GM12891 (cell line): ENCODE data around the gene UIMC1.
"Not testable (repeated sequence)": the region's sequence is repeated elsewhere in the genome, so short reads cannot be mapped to it uniquely, and the experiment has no call there.

ENCODE experiments used
- DNase-seq: peaks from one replicate; pipeline ENCODE4 v3.0.0; 2011; ENCODE audit warnings: low spot score; ENCODE audit not compliant: insufficient read length
- FAIRE-seq: peaks from 2 replicates; lab custom pipeline; 2011; peaks lifted over from hg19 to GRCh38; lab: Jason Lieb, UNC
- PAX5 ChIP-seq: IDR thresholded peaks from 2 replicates; pipeline ENCODE4 v1.6.1; 2011; ENCODE audit warnings: low read length, moderate library complexity, mild to moderate bottlenecking; ENCODE audit not compliant: insufficient read depth, severe bottlenecking
- POLR2A ChIP-seq: IDR thresholded peaks from 2 replicates; pipeline ENCODE4 v1.6.1; 2011; ENCODE audit warnings: low read depth, low read length, control low read depth
- POLR2AphosphoS5 ChIP-seq: IDR thresholded peaks from 2 replicates; pipeline ENCODE4 v1.6.1; 2011; ENCODE audit warnings: low read depth, low read length, control low read depth
- POU2F2 ChIP-seq: IDR thresholded peaks from 2 replicates; pipeline ENCODE4 v1.6.1; 2011; ENCODE audit warnings: low read depth, mild to moderate bottlenecking, control low read depth, low read length, moderate library complexity
- SPI1 ChIP-seq: IDR thresholded peaks from 2 replicates; pipeline ENCODE4 v1.6.1; 2011; ENCODE audit warnings: low read depth, low read length, control low read depth
- TAF1 ChIP-seq: IDR thresholded peaks from 2 replicates; pipeline ENCODE4 v1.6.1; 2011; ENCODE audit warnings: low read depth, low read length, control low read depth

Gene UIMC1

DNA sequence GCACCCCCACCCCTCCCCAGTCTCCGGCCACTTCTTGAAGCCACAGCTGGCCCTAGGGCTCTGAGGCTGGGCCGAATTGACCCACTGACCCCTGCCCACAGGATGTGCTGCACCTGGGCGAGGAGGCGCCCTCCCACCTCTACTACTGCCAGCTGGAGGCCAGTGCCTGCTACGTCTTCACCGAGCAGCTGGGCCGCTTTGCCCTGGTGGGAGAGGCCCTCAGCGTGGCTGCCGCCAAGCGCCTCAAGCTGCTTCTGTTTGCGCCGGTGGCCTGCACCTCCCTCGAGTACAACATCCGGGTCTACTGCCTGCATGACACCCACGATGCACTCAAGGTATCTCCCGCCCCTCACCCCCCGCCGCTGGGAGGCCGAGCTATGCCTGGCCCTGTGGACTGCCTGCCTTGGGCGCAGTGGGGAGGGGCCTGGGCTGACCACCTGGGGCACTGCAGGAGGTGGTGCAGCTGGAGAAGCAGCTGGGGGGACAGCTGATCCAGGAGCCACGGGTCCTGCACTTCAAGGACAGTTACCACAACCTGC lies 128.7 kb downstream of the UIMC1 start:
- TF ChIP-seq PAX5 (no peak), POU2F2 (no peak), POLR2AphosphoS5 (no peak), POLR2A (no peak), SPI1 (no peak), TAF1 (no peak)
- DNase-seq, result no peak
- FAIRE-seq, result no peak

DNA sequence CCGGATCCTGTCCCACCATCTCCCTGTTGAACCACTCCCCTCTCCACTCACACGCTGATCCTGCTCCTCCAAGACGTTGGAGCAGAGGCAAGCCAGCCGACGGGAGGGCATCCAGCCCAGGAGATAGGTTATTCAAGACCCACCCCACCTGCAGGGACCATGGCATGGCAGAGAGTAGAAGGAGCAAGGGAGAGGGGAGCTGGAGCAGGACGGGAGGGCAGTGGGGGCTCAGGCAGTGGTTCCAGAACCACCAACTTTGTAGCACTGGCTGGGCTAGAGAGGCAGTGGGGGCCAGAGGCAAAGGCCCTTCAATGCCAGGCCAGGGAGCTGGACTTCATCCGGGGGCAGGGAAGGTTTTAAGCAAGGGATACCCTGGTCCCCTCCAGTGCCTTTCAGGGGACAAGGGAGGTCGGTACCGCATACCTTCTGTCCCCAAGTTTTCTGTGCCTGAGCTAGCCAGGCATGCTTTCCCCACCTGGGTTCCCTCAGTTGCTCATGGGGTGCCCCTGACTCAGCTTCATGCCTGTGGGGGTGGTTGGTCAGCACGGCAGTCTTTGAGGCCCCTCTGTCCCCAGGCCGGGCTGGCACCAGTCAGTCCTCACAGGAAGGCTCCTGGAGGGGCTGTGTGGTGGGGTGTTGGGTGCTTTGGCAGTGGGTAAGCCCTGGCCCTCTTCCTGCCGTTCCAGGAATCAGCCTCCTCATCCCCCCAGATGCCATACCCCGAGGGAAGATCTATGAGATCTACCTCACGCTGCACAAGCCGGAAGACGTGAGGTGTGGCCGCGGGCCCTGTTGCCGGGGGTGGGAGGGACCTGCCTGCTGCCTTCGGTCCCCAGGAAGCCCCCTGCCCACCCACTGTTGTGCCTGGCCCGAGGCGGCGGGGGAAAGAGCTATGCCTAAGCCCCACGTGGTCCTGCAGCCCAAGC lies 129.8 kb downstream of the UIMC1 start:
- TF ChIP-seq PAX5, result no peak
- no peak for TF ChIP-seq POU2F2
- TF ChIP-seq SPI1, result no peak
- no peak for TF ChIP-seq TAF1
- TF ChIP-seq POLR2A, result no peak
- no peak for TF ChIP-seq POLR2AphosphoS5
- FAIRE-seq (no peak), DNase-seq (no peak)

DNA sequence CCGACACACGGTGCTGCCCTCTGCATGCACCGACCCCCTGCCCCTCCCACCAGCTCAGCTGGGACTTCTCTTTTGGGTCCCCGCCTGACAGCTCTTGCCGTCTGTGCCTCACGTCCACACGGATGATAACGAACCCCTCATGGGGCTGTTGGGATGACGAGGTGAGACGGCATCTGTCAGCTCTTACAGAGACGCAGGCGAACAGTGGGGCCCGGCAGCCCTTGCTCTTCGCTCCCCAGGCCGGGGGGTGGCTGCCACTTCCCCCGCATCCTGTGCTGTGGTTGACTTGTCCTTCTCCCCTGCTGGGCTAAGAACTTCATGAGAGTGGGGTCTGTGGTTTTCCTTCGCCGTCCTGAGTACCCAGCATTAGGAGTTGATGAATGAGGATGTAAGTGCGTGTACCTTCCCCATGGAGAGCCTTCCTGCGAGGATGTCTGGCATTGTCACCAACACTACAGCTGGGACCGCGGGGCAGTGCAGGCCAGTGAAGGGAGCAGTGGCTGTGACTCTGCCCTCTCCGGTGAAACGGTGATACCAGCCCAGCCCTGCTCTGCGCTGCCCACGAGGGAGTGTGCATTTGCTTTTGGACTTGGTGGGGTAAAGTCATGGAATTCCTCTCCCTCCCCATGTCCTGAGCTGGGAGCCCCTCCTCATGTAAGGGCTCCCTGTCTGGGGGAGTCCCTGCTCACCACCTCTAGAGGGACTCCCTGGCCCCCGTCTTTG lies 130.6 kb downstream of the UIMC1 start:
- TF ChIP-seq POLR2AphosphoS5 (no peak), TAF1 (no peak), POLR2A (no peak), PAX5 (no peak), SPI1 (no peak), POU2F2 (no peak)
- FAIRE-seq (no peak), DNase-seq (no peak)

- FAIRE-seq (no peak), DNase-seq (no peak)
Observed at GRCh38 chr5:176875014-176875550, 131.5 kb downstream of the UIMC1 start.

GRCh38 chr5:176874198-176874780 lies 132.3 kb downstream of the UIMC1 start:
- FAIRE-seq, result no peak
- DNase-seq, result no peak
- TF ChIP-seq SPI1 (no peak), PAX5 (no peak), POLR2AphosphoS5 (no peak), POU2F2 (no peak), POLR2A (no peak), TAF1 (no peak)

More at GRCh38 chr5:176875014-176875550, 131.5 kb downstream of the UIMC1 start:
- no peak for TF ChIP-seq POLR2A
- no peak for TF ChIP-seq POU2F2
- TF ChIP-seq PAX5, result no peak
- no peak for TF ChIP-seq POLR2AphosphoS5
- no peak for TF ChIP-seq TAF1
- TF ChIP-seq SPI1, result no peak

DNA sequence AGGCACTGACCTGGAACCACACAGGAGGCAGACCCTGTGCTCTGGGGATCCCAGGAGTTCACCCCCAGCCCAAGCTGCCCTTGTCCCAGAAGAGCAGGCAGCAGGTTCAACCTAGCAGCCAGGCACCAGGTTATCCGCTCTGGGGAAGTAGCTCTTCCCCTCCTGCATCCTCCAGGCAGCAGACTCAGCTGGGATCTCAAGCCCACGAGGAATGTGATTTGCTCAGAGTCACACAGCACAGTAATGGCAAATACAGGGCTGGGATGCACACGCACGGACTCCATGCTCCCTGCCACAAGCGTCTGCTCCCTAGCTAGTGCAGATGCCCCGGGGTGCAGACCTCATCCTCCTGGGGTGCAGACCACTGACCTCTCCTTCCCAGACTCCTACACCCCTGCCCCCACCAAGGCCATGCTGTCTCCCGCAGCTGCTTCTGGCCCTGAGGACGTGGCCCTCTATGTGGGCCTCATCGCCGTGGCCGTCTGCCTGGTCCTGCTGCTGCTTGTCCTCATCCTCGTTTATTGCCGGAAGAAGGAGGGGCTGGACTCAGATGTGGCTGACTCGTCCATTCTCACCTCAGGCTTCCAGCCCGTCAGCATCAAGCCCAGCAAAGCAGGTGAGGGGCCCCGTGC lies 132.9 kb downstream of the UIMC1 start:
- FAIRE-seq (no peak), DNase-seq (no peak)
- no peak for TF ChIP-seq SPI1
- TF ChIP-seq POLR2A, result no peak
- no peak for TF ChIP-seq POU2F2
- no peak for TF ChIP-seq POLR2AphosphoS5
- TF ChIP-seq TAF1, result no peak
- TF ChIP-seq PAX5, result no peak

DNA sequence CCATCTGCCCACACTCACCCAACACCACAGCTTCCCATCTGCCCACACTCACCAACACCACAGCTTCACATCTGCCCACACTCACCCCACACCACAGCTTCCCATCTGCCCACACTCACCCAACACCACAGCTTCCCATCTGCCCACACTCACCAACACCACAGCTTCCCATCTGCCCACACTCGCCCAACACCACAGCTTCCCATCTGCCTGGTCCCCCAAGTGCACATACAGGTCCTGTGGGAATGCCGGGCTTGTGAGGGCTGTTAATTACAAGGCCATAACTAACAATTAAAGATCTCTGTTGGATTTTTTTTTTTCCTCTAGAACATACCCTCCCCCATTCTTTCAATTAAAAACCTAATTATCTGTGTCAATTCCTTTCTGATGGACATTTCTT lies 133.6 kb downstream of the UIMC1 start:
- not testable (repeated sequence) for FAIRE-seq, DNase-seq

- DNase-seq, FAIRE-seq: not testable (repeated sequence)
Observed at GRCh38 chr5:176872586-176872985, 134.0 kb downstream of the UIMC1 start.

GRCh38 chr5:176870644-176871043 lies 135.9 kb downstream of the UIMC1 start:
- not testable (repeated sequence) for FAIRE-seq, DNase-seq

GRCh38 chr5:176870110-176870591 lies 136.4 kb downstream of the UIMC1 start:
- DNase-seq, result no peak
- FAIRE-seq, result no peak
- no peak for TF ChIP-seq POLR2A
- no peak for TF ChIP-seq TAF1
- no peak for TF ChIP-seq SPI1
- TF ChIP-seq POU2F2, result no peak
- TF ChIP-seq POLR2AphosphoS5, result no peak
- TF ChIP-seq PAX5, result no peak
